Measurements from ENCODE around the gene ESPN.
A peak's percentile ranks its signal among the peaks of the same experiment; 100 is the strongest.

The ESPN gene

GRCh38 chr1:6498576-6499111 is 74.1 kb downstream of the ESPN start:
- DNase-seq (ENCODE audit: low read depth): peak; percentile 35
- no peak overlapping the region for H3K4me3 ChIP-seq (ENCODE audit: low read depth, low read length)
- no peak for TF ChIP-seq MAX (IDR thresholded peaks at IDR 0.05; ENCODE audit: low read depth, low read length)
- no peak for TF ChIP-seq MYC (IDR thresholded peaks at IDR 0.05; ENCODE audit: low read depth, low read length)
- TF ChIP-seq CTCF (IDR thresholded peaks at IDR 0.05; ENCODE audit: low read depth, low read length): no peak
- TF ChIP-seq POLR2A (IDR thresholded peaks at IDR 0.05; ENCODE audit: extremely low read depth, insufficient read length): no peak

GRCh38 chr1:6499296-6499695 is 74.7 kb downstream of the ESPN start:
- TF ChIP-seq MAX (IDR thresholded peaks at IDR 0.05; ENCODE audit: low read depth, low read length) (no peak), POLR2A (IDR thresholded peaks at IDR 0.05; ENCODE audit: extremely low read depth, insufficient read length) (no peak), CTCF (IDR thresholded peaks at IDR 0.05; ENCODE audit: low read depth, low read length) (no peak), MYC (IDR thresholded peaks at IDR 0.05; ENCODE audit: low read depth, low read length) (no peak)
- peak; percentile 66 for DNase-seq (ENCODE audit: low read depth)
- no peak overlapping the region for H3K4me3 ChIP-seq (ENCODE audit: low read depth, low read length)

- no peak overlapping the region for H3K4me3 ChIP-seq (ENCODE audit: low read depth, low read length)
- no peak for DNase-seq (ENCODE audit: low read depth)
- TF ChIP-seq POLR2A (IDR thresholded peaks at IDR 0.05; ENCODE audit: extremely low read depth, insufficient read length): no peak
- no peak for TF ChIP-seq MAX (IDR thresholded peaks at IDR 0.05; ENCODE audit: low read depth, low read length)
- no peak for TF ChIP-seq CTCF (IDR thresholded peaks at IDR 0.05; ENCODE audit: low read depth, low read length)
- TF ChIP-seq MYC (IDR thresholded peaks at IDR 0.05; ENCODE audit: low read depth, low read length): no peak
These were observed 76.1 kb downstream of the ESPN start for GRCh38 chr1:6500544-6501278.

GRCh38 chr1:6501279-6501813 is 76.8 kb downstream of the ESPN start:
- no peak overlapping the region for H3K4me3 ChIP-seq (ENCODE audit: low read depth, low read length)
- TF ChIP-seq MYC (IDR thresholded peaks at IDR 0.05; ENCODE audit: low read depth, low read length): no peak
- TF ChIP-seq CTCF (IDR thresholded peaks at IDR 0.05; ENCODE audit: low read depth, low read length): no peak
- no peak for TF ChIP-seq MAX (IDR thresholded peaks at IDR 0.05; ENCODE audit: low read depth, low read length)
- no peak for TF ChIP-seq POLR2A (IDR thresholded peaks at IDR 0.05; ENCODE audit: extremely low read depth, insufficient read length)
- DNase-seq (ENCODE audit: low read depth): no peak

- DNase-seq (ENCODE audit: low read depth): peak; percentile 80
- H3K4me3 ChIP-seq (ENCODE audit: low read depth, low read length): no peak overlapping the region
- TF ChIP-seq MYC (IDR thresholded peaks at IDR 0.05; ENCODE audit: low read depth, low read length) (no peak), MAX (IDR thresholded peaks at IDR 0.05; ENCODE audit: low read depth, low read length) (peak; percentile 24; the same call in 1 of the 2 replicates), CTCF (IDR thresholded peaks at IDR 0.05; ENCODE audit: low read depth, low read length) (no peak)
These were observed 77.7 kb downstream of the ESPN start for GRCh38 chr1:6502000-6502891.
